Activated naive CD4-positive, alpha-beta T cell treated with anti-CD3 and anti-CD28 coated beads, Interleukin-2, amount 50 U/mL, for 24 hours (primary cell): Measurements from ENCODE around the gene URB1.
A peak's percentile ranks its signal among the peaks of the same experiment; 100 is the strongest.
"Not testable (repeated sequence)": the region's sequence is repeated elsewhere in the genome, so short reads cannot be mapped to it uniquely, and the experiment has no call there.

Experiments used
- H3K27ac Mint-ChIP-seq: one replicate; pipeline ENCODE4 v1.8.0; 2021; ENCODE audit warnings: mild to moderate bottlenecking, mixed read lengths
- H3K27me3 Mint-ChIP-seq: one replicate; pipeline ENCODE4 v1.8.0; 2021; ENCODE audit warnings: mixed read lengths
- H3K36me3 Mint-ChIP-seq: one replicate; pipeline ENCODE4 v1.8.0; 2021; ENCODE audit warnings: mixed read lengths
- H3K4me1 Mint-ChIP-seq: one replicate; pipeline ENCODE4 v1.8.0; 2021; ENCODE audit warnings: mixed read lengths
- H3K4me3 Mint-ChIP-seq: one replicate; pipeline ENCODE4 v1.8.0; 2021; ENCODE audit warnings: mild to moderate bottlenecking, mixed read lengths
- H3K9me3 Mint-ChIP-seq: one replicate; pipeline ENCODE4 v1.8.0; 2021; ENCODE audit warnings: mixed read lengths

The URB1 gene

GRCh38 chr21:32390537-32391224 is 2.1 kb downstream of the URB1 start:
- H3K27me3 Mint-ChIP-seq, H3K27ac Mint-ChIP-seq, H3K9me3 Mint-ChIP-seq: not testable (repeated sequence)
- peaks cover 17% of the 10 kb centered on the region for H3K36me3 Mint-ChIP-seq
- peaks cover 51% of the 10 kb centered on the region for H3K4me1 Mint-ChIP-seq
- H3K4me3 Mint-ChIP-seq = peak overlapping the region; percentile 92

DNA sequence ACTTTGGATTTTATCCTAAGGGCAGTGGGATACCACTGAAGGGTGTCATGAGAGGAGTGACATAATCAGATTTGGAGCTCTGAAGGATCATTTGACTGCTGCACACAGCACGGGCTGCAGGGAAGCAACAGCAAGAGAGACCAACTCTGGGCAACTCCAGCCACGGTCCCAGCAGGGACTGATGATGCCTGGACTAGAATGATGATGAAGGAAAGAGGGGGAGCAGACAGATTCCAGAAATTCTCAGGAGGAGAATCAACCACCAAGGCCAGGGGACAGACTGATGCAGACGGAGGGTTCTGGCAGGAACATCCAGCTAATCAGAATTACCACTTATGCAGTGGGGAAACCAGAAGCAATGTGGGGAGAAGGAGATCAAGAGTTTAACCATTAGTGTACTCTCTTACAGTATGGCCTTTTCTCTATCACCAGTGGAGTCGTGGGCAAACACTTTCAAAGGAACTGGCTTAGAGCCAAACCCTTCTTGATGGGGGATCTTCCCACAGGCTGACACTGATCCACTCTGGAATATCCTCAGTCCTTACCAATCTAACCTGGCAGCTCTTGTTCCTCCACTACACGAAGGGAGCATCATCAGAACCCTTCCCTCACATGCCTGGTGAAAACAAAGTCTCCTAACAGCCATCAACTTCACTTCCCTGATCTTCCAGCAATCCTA is 3.3 kb downstream of the URB1 start:
- Mint-ChIP-seq H3K4me3 (peak overlapping the region; percentile 64), H3K27me3 (no peaks in the 10 kb centered on the region), H3K4me1 (peaks cover 51% of the 10 kb centered on the region), H3K36me3 (peaks cover 16% of the 10 kb centered on the region), H3K27ac (no peak overlapping the region), H3K9me3 (no peaks in the 10 kb centered on the region)

DNA sequence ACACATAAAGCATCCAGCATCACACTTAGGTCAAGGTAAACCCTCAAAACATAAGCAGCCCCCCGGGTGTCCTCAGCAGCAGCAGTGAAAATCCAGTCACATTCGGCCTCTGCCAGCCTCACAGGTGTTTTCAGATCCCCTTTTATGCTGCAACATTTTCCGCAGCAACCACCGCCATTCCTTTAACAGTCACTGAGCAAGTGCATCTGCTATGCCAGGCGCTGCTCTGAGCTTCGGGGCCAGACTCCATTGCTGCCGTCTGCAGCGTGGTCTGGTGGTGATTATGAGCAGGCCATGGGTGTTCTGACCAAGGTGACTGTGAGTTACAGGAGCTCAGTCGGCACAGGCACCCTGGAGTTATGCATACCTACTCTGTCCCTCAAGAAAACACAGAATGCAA is 4.5 kb downstream of the URB1 start:
- Mint-ChIP-seq H3K9me3 (no peaks in the 10 kb centered on the region), H3K4me1 (peaks cover 42% of the 10 kb centered on the region)

GRCh38 chr21:32387151-32387550 is 5.7 kb downstream of the URB1 start:
- H3K4me1 Mint-ChIP-seq = peaks cover 42% of the 10 kb centered on the region
- H3K4me3 Mint-ChIP-seq = no peak overlapping the region
- peak overlapping the region; percentile 35 for H3K27ac Mint-ChIP-seq
- H3K27me3 Mint-ChIP-seq = no peaks in the 10 kb centered on the region
- H3K9me3 Mint-ChIP-seq = no peaks in the 10 kb centered on the region
- H3K36me3 Mint-ChIP-seq = peaks cover 19% of the 10 kb centered on the region

More for the DNA sequence above, 4.5 kb downstream of the URB1 start:
- H3K36me3 Mint-ChIP-seq = peaks cover 18% of the 10 kb centered on the region
- H3K27me3 Mint-ChIP-seq = no peaks in the 10 kb centered on the region
- no peak overlapping the region for H3K4me3 Mint-ChIP-seq
- H3K27ac Mint-ChIP-seq = no peak overlapping the region

DNA sequence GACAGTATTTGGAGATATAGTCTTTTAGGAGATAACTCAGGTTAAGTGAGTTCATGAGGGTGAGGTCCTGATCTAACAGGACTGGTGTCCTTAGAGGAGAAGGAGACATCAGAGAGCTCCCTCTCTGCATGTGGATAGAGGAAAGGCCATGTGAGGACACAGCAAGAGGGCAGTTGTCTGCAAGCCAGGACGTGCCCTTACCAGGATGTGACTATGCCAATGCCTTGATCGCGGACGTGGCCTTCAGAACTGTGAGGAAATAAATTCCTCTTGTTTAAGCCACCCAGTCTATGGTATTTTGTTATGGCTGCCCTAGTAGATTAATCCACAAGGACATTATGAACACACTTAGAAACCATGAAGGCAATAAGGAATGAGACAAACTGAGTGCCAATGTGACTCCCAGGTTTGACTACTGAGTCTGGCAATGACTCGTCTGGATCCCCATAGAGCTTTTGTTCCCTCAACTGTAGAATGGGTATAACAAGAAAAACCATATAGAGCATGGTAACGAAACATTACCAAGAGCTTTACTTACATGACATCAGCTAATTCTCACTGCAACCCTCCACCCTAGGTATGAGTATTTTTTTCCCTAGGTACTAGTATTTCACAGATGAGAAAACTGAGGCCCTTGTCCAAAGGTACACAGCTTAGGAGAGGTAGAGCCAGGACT is 6.5 kb downstream of the URB1 start:
- H3K27me3 Mint-ChIP-seq = no peaks in the 10 kb centered on the region
- peaks cover 37% of the 10 kb centered on the region for H3K4me1 Mint-ChIP-seq
- H3K27ac Mint-ChIP-seq = no peak overlapping the region
- H3K36me3 Mint-ChIP-seq = peaks cover 14% of the 10 kb centered on the region
- no peaks in the 10 kb centered on the region for H3K9me3 Mint-ChIP-seq
- no peak overlapping the region for H3K4me3 Mint-ChIP-seq

- H3K36me3 Mint-ChIP-seq = peaks cover 10% of the 10 kb centered on the region
- H3K4me3 Mint-ChIP-seq = no peak overlapping the region
- no peak overlapping the region for H3K27ac Mint-ChIP-seq
- no peaks in the 10 kb centered on the region for H3K27me3 Mint-ChIP-seq
- H3K9me3 Mint-ChIP-seq = no peaks in the 10 kb centered on the region
- peaks cover 18% of the 10 kb centered on the region for H3K4me1 Mint-ChIP-seq
Measured at GRCh38 chr21:32383812-32384211, 9.0 kb downstream of the URB1 start.

GRCh38 chr21:32382108-32382644 is 10.6 kb downstream of the URB1 start:
- Mint-ChIP-seq H3K27ac (no peak overlapping the region), H3K36me3 (peaks cover 8% of the 10 kb centered on the region), H3K9me3 (no peaks in the 10 kb centered on the region), H3K27me3 (no peaks in the 10 kb centered on the region), H3K4me1 (peaks cover 5% of the 10 kb centered on the region), H3K4me3 (no peak overlapping the region)

DNA sequence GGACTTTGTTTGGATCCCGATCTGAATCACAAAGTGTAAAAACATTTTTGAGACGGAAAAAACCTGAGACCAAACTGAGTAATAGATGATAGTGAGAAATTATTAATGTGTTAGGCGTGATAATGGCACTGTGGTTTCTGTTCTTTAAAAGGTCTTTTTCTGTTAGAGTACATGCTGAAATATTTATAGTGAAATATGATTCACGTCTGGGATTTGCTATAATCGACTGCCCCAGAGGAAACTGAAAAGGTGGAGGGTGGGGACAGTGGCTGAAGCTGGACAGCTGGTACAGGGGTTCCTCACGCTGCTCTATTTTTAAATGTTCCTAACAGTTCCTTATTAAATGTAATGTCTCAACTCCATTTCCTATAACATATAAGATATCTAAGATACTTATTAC is 11.2 kb downstream of the URB1 start:
- Mint-ChIP-seq H3K9me3 (no peaks in the 10 kb centered on the region), H3K4me1 (no peaks in the 10 kb centered on the region)

DNA sequence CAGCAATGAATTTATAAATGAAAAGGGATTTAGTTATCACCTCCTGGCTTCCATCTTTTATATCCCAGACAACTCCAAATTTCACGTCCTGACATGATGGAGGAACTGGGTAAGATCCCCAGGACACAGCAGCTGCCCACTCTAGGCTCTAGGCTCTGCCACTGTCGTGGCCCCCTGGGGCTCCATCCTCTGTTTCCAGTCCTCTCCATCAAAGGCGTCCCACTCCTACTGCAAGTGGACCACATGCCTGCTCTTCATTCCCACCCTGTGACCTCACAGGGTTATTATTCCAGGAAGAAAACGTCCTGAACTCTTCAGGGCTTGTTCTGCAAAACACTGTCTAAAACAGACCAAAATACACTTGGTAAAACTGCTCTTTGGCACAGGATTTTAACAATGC is 11.9 kb downstream of the URB1 start:
- Mint-ChIP-seq H3K4me3 (no peak overlapping the region), H3K4me1 (no peaks in the 10 kb centered on the region), H3K27me3 (no peaks in the 10 kb centered on the region), H3K9me3 (no peaks in the 10 kb centered on the region), H3K36me3 (peaks cover 8% of the 10 kb centered on the region), H3K27ac (no peak overlapping the region)

More for the DNA sequence above, 11.2 kb downstream of the URB1 start:
- Mint-ChIP-seq H3K27me3 (no peaks in the 10 kb centered on the region), H3K36me3 (peaks cover 8% of the 10 kb centered on the region), H3K27ac (no peak overlapping the region), H3K4me3 (no peak overlapping the region)

- Mint-ChIP-seq H3K4me3 (no peak overlapping the region), H3K9me3 (no peaks in the 10 kb centered on the region), H3K27ac (no peak overlapping the region), H3K4me1 (no peaks in the 10 kb centered on the region), H3K27me3 (no peaks in the 10 kb centered on the region), H3K36me3 (peaks cover 8% of the 10 kb centered on the region)
Measured at GRCh38 chr21:32378956-32379355, 13.9 kb downstream of the URB1 start.

DNA sequence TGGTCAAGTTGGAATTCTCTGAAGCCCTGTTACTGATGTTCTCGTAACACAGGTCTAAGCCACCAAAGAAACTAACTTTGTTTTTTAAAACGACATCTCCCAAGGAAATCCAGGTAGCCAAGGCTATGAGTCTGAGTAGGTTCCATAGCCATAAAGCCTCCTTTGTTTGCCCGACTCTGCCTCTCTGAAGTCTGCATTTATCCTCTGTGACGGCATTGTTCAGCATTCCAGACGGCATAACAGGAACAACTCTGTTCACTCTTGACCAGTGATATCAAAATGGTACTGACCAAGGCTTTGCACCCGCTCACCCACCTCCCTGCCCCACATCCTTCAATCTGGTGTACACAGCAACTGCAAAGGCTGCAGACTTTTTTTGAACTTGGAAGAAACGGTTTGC is 14.8 kb downstream of the URB1 start:
- Mint-ChIP-seq H3K9me3 (no peaks in the 10 kb centered on the region), H3K27me3 (no peaks in the 10 kb centered on the region), H3K4me3 (no peak overlapping the region), H3K27ac (no peak overlapping the region), H3K4me1 (no peaks in the 10 kb centered on the region), H3K36me3 (peaks cover 6% of the 10 kb centered on the region)

- H3K36me3 Mint-ChIP-seq = peaks cover 8% of the 10 kb centered on the region
- H3K9me3 Mint-ChIP-seq = no peaks in the 10 kb centered on the region
- no peaks in the 10 kb centered on the region for H3K27me3 Mint-ChIP-seq
- H3K27ac Mint-ChIP-seq = no peak overlapping the region
- H3K4me1 Mint-ChIP-seq = no peaks in the 10 kb centered on the region
- H3K4me3 Mint-ChIP-seq = no peak overlapping the region
Measured at GRCh38 chr21:32377506-32377905, 15.3 kb downstream of the URB1 start.

GRCh38 chr21:32372755-32373154 is 20.1 kb downstream of the URB1 start:
- Mint-ChIP-seq H3K4me3 (no peak overlapping the region), H3K27ac (no peak overlapping the region), H3K27me3 (no peaks in the 10 kb centered on the region), H3K36me3 (peaks cover 9% of the 10 kb centered on the region), H3K4me1 (peaks cover 4% of the 10 kb centered on the region), H3K9me3 (no peaks in the 10 kb centered on the region)

- peaks cover 4% of the 10 kb centered on the region for H3K4me1 Mint-ChIP-seq
- H3K27ac Mint-ChIP-seq = no peak overlapping the region
- H3K36me3 Mint-ChIP-seq = peaks cover 11% of the 10 kb centered on the region
- H3K4me3 Mint-ChIP-seq = no peak overlapping the region
- H3K27me3 Mint-ChIP-seq = no peaks in the 10 kb centered on the region
- no peaks in the 10 kb centered on the region for H3K9me3 Mint-ChIP-seq
Measured at GRCh38 chr21:32371913-32372314, 20.9 kb downstream of the URB1 start.

DNA sequence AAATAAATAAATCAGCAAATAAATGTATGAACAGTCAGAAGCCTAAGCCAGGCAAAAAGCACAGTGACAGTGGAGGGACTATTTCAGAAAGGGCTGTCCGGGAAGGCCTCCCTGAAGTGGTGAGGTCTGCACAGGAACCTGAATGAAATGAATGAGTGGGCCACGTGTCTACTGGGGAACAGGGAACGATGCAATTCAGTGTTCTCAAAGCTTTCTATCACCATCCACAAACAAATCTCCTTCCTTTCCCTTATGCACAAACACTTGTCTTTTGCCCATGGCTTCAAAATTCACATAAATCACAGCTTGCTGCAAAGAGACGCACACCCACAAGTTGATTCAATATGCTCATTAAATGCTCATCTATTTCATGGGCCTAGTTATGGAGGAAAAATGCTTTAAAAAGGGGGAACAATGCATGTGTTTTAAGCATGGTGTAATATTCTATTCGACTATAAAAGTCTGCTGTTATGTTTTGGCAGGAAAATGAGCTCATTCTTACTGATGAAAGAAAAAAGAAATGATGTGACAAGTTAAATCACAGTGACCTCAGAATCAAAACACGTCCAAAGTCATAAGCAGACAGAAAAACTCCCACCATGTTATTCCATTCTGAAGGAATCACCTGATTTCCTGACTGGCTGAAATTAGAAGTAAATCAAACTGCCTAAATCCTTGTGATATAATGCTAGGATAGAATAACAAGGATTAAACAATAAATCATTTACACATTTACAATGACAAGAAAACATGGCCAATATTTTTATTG is 21.6 kb downstream of the URB1 start:
- H3K36me3 Mint-ChIP-seq = peaks cover 14% of the 10 kb centered on the region
- no peaks in the 10 kb centered on the region for H3K9me3 Mint-ChIP-seq
- H3K4me1 Mint-ChIP-seq = peaks cover 4% of the 10 kb centered on the region
- H3K4me3 Mint-ChIP-seq = no peak overlapping the region
- no peaks in the 10 kb centered on the region for H3K27me3 Mint-ChIP-seq
- no peak overlapping the region for H3K27ac Mint-ChIP-seq
